IPS DF 6.9 (cell line): ENCODE data around the gene TULP3.

Experiments used
- DNase-seq: peaks from one replicate; pipeline ENCODE4 v3.0.0-alpha.2; 2013; ENCODE audit warnings: low read depth, low spot score
- H3K27ac ChIP-seq: one replicate; pipeline ENCODE4 v1.5.1; 2013; ENCODE audit warnings: low read length, control low read depth
- H3K27me3 ChIP-seq: 2 replicates; pipeline ENCODE4 v1.6.1; 2013; ENCODE audit warnings: mild to moderate bottlenecking, low read length; ENCODE audit not compliant: control insufficient read depth, insufficient read depth
- H3K36me3 ChIP-seq: 2 replicates; pipeline ENCODE4 v1.6.1; 2013; ENCODE audit warnings: low read length; ENCODE audit not compliant: control insufficient read depth, insufficient read depth
- H3K4me1 ChIP-seq: 2 replicates; pipeline ENCODE4 v1.6.1; 2013; ENCODE audit warnings: low read length; ENCODE audit not compliant: control insufficient read depth, insufficient read depth
- H3K4me3 ChIP-seq: 2 replicates; pipeline ENCODE4 v1.5.1; 2013; ENCODE audit warnings: mild to moderate bottlenecking, low read length
- H3K9me3 ChIP-seq: 2 replicates; pipeline ENCODE4 v1.6.1; 2013; ENCODE audit warnings: low read length, inconsistent platforms; ENCODE audit not compliant: control insufficient read depth, insufficient read depth
- WGBS: extraction: QIAGEN DNeasy Blood & Tissue Kit; methylation state at CpG from one replicate; pipeline ENCODE4 v1.1.7; 2013; ENCODE audit warnings: mixed read lengths, missing lambda C conversion rate; ENCODE audit not compliant: insufficient read length, insufficient coverage; 5-methylcytosine and 5-hydroxymethylcytosine counted together

Gene TULP3

DNA sequence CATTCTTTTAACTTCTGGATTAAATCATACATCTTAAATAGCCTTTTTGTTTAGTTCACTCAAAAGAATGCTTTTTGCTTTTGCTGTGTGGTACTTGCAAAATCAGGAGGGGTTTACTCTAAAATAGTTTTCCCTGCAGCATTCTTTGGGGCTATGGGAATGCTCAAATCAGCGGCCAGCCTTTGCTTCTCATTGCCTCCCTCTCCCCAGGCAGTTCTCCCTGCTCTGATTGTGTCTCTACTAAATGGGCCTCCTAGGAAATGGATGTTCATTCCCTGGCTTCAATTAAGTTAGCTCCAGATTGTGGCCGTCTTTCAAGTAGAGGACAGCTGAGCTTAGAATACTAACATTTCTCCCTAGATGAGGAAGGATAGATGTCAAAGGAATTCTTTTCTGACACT, 4.4 kb downstream of the TULP3 start:
- H3K4me1 ChIP-seq = no peaks in the 10 kb centered on the region
- H3K27me3 ChIP-seq = no peaks in the 10 kb centered on the region
- no peak overlapping the region for H3K27ac ChIP-seq
- no peaks in the 10 kb centered on the region for H3K9me3 ChIP-seq
- no peaks in the 10 kb centered on the region for H3K36me3 ChIP-seq
- no CpG with 5 or more reads among the region's 2 CpGs for WGBS
- DNase-seq = no peak
- no peak overlapping the region for H3K4me3 ChIP-seq

DNA sequence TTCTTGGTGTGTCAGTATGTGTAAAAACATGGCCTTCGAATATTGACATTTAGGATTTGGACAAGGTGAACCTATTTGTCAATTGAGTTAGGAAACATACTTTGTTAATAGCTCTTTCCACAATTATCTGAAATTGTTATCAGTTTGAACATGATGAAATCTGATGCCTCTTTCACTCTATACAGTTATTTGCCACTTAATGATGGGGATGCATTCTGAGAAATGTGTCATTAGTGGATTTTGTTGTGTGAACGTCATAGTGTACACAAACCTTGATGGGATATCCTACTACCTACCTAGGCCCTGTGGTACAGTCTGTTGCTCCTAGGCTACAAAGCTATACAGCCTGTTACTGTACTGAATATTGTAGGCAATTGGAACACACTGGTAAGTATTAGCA, 4.8 kb downstream of the TULP3 start:
- H3K27ac ChIP-seq = no peak overlapping the region

DNA sequence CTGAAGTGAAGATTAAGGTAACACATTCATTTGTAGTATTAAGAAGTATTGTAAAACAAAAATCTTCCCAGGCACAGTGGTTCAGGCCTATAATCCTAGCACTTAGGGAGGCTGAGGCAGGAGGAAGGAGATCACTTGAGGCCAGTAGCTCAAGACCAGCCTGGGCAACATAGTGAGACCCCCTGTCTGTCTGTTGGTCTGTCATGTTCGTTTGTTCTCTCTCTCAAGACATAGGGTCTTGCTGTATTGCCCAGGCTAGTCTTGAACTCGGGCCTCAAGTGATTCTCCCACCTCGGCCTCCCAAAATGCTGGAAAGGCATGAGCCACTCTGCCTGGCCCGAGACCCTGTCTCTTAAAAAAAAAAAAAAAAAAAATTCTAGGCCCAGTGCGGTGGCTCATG, 6.7 kb downstream of the TULP3 start:
- no CpG with 5 or more reads among the region's 5 CpGs for whole genome bisulfite sequencing
- no peaks in the 10 kb centered on the region for H3K9me3 ChIP-seq
- no peaks in the 10 kb centered on the region for H3K27me3 ChIP-seq
- no peaks in the 10 kb centered on the region for H3K36me3 ChIP-seq
- no peak overlapping the region for H3K27ac ChIP-seq
- H3K4me3 ChIP-seq = no peak overlapping the region
- H3K4me1 ChIP-seq = no peaks in the 10 kb centered on the region
- DNase-seq = no peak

More for the DNA sequence above, 4.8 kb downstream of the TULP3 start:
- no peaks in the 10 kb centered on the region for H3K27me3 ChIP-seq
- no peaks in the 10 kb centered on the region for H3K36me3 ChIP-seq
- WGBS = no CpG with 5 or more reads among the region's 2 CpGs
- H3K4me3 ChIP-seq = no peak overlapping the region
- no peaks in the 10 kb centered on the region for H3K4me1 ChIP-seq
- H3K9me3 ChIP-seq = no peaks in the 10 kb centered on the region
- no peak for DNase-seq

DNA sequence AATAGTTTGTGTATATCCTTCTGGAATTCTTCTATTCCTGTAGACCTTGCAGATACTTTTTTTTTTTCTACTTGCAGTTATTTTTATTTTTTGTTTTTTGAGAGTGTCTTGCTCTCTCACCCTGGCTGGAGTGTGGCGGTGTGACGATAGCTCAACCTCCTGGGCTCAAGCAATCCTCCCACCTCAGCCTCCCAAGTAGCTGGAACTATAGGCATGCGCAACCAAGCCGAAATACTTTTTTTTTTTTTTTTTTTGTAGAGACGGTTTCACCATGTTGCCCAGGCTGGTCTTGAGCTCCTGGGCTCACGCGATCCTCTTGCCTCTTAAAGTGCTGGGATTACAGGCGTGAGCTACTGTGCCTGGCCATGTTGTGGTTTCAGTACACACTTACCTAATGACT, 10.0 kb downstream of the TULP3 start:
- WGBS = no CpG with 5 or more reads among the region's 8 CpGs

DNA sequence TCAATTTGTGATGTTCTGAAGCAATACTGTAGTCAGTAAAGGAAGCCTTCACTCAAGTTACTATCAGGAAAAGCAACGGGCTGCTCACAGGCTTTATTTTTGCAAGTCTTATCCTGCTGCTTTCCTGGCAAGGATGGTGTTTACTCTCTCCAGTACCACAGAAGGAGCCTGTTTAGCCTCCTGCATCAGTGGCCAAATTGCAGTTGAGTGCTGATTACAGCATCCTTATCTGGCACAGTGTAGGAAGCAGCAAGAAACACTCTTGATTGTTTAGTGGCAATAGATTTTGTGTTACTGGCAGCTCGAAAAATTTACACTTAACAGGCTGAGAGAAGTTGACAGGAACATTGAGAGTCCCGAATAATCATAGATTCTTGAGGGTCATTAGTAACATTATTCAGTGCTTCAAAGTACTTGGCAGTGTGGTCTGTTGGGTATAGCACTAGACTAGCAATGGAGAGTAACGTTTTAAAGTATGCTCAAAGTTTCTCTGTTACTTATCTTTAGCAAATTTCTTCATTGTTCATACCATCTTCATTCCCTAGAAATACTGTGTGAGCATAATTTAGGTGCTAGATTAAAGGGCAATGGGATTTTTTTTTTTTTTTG, 11.7 kb downstream of the TULP3 start:
- H3K4me1 ChIP-seq = no peaks in the 10 kb centered on the region
- no CpG with 5 or more reads among the region's 4 CpGs for WGBS
- H3K36me3 ChIP-seq = no peaks in the 10 kb centered on the region
- H3K27me3 ChIP-seq = no peaks in the 10 kb centered on the region
- no peaks in the 10 kb centered on the region; the same call in 1 of the 2 replicates for H3K9me3 ChIP-seq
- DNase-seq = no peak
- no peak overlapping the region for H3K4me3 ChIP-seq
- H3K27ac ChIP-seq = no peak overlapping the region

More for the DNA sequence above, 10.0 kb downstream of the TULP3 start:
- Histone ChIP-seq H3K27ac (no peak overlapping the region), H3K9me3 (no peaks in the 10 kb centered on the region), H3K36me3 (no peaks in the 10 kb centered on the region), H3K27me3 (no peaks in the 10 kb centered on the region), H3K4me3 (no peak overlapping the region), H3K4me1 (no peaks in the 10 kb centered on the region)
- DNase-seq = no peak

DNA sequence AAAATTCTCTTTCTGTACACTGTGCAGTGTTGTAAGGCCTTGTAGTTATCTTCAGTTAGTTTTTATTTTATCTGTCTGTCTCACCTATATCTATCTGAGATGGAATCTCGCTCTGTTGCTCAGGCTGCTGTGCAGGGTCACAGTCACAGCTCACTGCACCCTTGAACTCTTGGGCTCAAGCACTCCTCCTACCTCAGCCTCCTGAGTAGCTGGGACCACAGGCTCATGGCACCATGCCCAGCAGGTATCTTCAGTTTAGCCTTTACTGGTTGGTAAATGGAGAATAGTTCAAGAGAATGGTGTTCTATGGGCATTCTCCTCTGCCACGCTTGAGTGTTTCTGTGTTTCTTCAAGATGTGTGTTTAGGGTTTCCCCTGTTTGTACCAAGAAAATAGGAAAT, 13.6 kb downstream of the TULP3 start:
- H3K4me1 ChIP-seq = no peaks in the 10 kb centered on the region
- no peaks in the 10 kb centered on the region for H3K36me3 ChIP-seq
- no peak overlapping the region for H3K4me3 ChIP-seq
- H3K27ac ChIP-seq = no peak overlapping the region
- H3K27me3 ChIP-seq = no peaks in the 10 kb centered on the region
- no CpG with 5 or more reads among the region's 2 CpGs for whole genome bisulfite sequencing
- no peak for DNase-seq
- H3K9me3 ChIP-seq = no peaks in the 10 kb centered on the region; the same call in 1 of the 2 replicates

DNA sequence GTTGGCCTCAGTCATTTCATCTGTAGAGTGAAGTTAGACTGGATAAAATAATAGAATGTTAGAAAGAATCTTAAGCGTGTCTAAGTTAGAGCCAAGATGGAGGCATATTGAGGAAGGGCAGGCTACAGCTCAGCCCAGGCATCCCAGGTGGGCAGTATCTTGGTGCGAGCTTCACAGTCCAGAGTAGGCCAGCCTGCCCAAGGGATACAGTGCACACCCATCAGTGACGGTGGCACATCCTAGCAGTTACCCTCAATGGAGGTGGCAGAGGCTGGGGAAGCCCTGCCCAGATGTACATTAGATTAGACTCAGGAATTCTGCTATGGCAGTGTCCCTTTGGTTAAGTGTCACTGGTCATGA, 21.5 kb downstream of the TULP3 start:
- H3K27me3 ChIP-seq = no peaks in the 10 kb centered on the region
- no peaks in the 10 kb centered on the region for H3K4me1 ChIP-seq
- WGBS = no CpG with 5 or more reads among the region's 3 CpGs
- DNase-seq = no peak
- H3K27ac ChIP-seq = no peak overlapping the region
- H3K9me3 ChIP-seq = no peaks in the 10 kb centered on the region
- no peaks in the 10 kb centered on the region for H3K36me3 ChIP-seq
- no peak overlapping the region for H3K4me3 ChIP-seq

DNA sequence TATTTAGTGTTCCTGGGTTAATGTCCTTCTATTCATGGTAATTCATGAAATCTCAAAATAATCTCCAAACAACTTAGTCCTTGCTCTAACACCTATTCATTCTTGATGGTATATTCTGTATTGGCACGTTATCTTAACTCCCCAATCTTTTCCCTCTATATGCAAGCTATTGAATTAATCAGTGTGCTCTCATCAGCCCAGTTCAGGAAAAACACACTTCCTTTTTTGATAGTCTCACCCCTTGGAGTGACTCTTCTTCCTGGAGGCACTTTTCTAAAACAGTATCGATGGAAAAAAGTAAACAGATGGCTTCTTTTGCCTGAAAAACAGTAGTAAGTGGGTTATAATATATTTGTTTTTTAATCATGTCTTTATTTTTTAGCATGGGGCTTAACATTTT, 28.6 kb downstream of the TULP3 start:
- no peak overlapping the region for H3K4me3 ChIP-seq
- H3K9me3 ChIP-seq = no peaks in the 10 kb centered on the region
- no peaks in the 10 kb centered on the region for H3K27me3 ChIP-seq
- H3K36me3 ChIP-seq = no peaks in the 10 kb centered on the region
- no peaks in the 10 kb centered on the region; the same call in 1 of the 2 replicates for H3K4me1 ChIP-seq
- no CpG with 5 or more reads among the region's 2 CpGs for WGBS
- no peak overlapping the region for H3K27ac ChIP-seq
- no peak for DNase-seq

DNA sequence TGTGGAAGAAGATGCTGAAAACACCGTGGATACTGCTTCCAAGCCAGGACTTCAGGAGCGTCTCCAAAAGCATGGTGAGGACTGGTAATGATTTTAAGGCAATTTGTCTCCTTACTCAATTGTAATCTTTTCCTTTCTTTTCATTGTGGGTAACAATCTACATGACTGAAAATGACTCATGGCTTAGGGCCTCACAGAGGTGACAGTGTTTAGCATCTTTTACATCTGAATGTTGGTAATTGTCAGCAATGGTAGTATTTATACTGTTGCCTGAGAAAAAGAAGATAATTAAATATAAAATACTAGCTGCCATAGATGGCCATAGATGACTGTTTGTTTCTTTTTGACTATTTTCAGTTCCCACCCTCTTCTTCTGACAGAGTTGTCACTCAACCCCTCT, 31.6 kb downstream of the TULP3 start:
- Histone ChIP-seq H3K27me3 (no peaks in the 10 kb centered on the region), H3K4me1 (no peaks in the 10 kb centered on the region; the same call in 1 of the 2 replicates), H3K36me3 (no peaks in the 10 kb centered on the region), H3K9me3 (no peaks in the 10 kb centered on the region), H3K27ac (no peak overlapping the region), H3K4me3 (no peak overlapping the region)
- DNase-seq = no peak
- no CpG with 5 or more reads among the region's 2 CpGs for WGBS

DNA sequence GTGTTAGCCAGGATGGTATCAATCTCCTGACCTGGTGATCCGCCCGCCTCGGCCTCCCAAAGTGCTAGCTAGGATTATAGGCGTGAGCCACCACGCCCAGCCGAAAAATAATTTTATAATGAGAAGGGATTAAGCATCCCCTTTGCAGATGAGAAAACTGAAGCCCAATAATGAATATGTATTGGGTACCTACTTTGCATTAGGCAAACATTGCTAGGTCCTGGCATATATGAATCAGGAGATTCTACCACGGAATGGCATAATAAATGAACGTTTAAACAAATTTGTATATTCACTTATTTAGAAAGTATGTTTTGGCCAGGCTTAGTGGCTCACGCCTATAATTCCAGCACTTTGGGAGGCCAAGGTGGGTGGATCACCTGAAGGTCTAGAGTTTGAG, 32.4 kb downstream of the TULP3 start:
- Histone ChIP-seq H3K4me3 (no peak overlapping the region), H3K4me1 (no peaks in the 10 kb centered on the region; the same call in 1 of the 2 replicates), H3K36me3 (no peaks in the 10 kb centered on the region), H3K9me3 (no peaks in the 10 kb centered on the region), H3K27ac (no peak overlapping the region), H3K27me3 (no peaks in the 10 kb centered on the region)
- WGBS = no CpG with 5 or more reads among the region's 9 CpGs
- DNase-seq = no peak

DNA sequence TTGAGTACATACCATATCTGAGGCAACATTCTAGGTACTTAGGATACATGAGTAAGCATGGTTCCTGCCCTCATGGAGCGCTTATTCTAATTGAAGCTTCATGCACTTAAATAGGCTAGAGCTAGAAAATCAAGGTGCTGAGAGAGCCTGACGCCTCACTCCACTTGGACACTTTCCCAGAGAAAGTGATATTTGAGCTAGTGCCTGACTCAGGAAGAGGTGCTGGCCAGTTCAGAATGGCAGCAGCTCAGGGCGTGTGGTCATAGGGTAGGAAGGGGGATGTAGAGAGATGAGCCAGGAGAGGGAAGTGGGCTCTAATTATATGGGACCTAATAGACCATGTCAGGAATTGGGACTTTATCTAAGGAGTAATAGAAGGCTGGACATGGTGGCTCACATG, 33.3 kb downstream of the TULP3 start:
- no peak overlapping the region for H3K27ac ChIP-seq
- H3K27me3 ChIP-seq = no peaks in the 10 kb centered on the region
- H3K9me3 ChIP-seq = no peaks in the 10 kb centered on the region
- H3K4me1 ChIP-seq = no peaks in the 10 kb centered on the region; the same call in 1 of the 2 replicates
- WGBS = no CpG with 5 or more reads among the region's 3 CpGs
- no peak overlapping the region for H3K4me3 ChIP-seq
- no peaks in the 10 kb centered on the region for H3K36me3 ChIP-seq
- no peak for DNase-seq
